Measurements from ENCODE around the gene CD300H. TPM values are rescaled to one million over a fixed set of nuclear protein-coding genes. Genes with fewer than 3 reads are reported as not detected.

CD300H gene
- total RNA-seq, 1 experiment from 2014 or later: not detected

- POLR2A ChIA-PET (ENCODE audit: low non-redundant PET): no interaction called here
- intact Hi-C loops (cut with micrococcal nuclease; ENCODE audit: unreplicated experiment): no loop called here
- Histone ChIP-seq H3K27ac (ENCODE audit: low read depth, low read length, poor library complexity, severe bottlenecking) (no peak overlapping the region), H3K36me3 (ENCODE audit: insufficient read depth, low read length, poor library complexity, severe bottlenecking) (no peaks in the 10 kb centered on the region), H3K4me3 (ENCODE audit: low read depth, low read length, poor library complexity, severe bottlenecking) (no peak overlapping the region), H3K4me1 (ENCODE audit: insufficient read depth, low read length, poor library complexity, severe bottlenecking) (no peaks in the 10 kb centered on the region), H3K27me3 (replicated peaks; ENCODE audit: insufficient read depth, low read depth, low read length, poor library complexity) (peaks cover 55% of the 10 kb centered on the region), H3K9me3 (ENCODE audit: low read depth, low read length, poor library complexity, severe bottlenecking) (no peaks in the 10 kb centered on the region)
- DNase-seq (ENCODE audit: low spot score): no peak
- CTCF ChIA-PET: no interaction called here
- TF ChIP-seq CTCF (conservative IDR thresholded peaks at IDR 0.05; ENCODE audit: low read depth, low read length) (no peak), EZH2 (IDR thresholded peaks at IDR 0.05; ENCODE audit: borderline replicate concordance, low read depth, low read length, poor library complexity, severe bottlenecking) (no peak)
- BruUV-seq (replicated peaks): no TSS peak
These were observed 41.9 kb downstream of the CD300H start for GRCh38 chr17:74525465-74525725.

DNA sequence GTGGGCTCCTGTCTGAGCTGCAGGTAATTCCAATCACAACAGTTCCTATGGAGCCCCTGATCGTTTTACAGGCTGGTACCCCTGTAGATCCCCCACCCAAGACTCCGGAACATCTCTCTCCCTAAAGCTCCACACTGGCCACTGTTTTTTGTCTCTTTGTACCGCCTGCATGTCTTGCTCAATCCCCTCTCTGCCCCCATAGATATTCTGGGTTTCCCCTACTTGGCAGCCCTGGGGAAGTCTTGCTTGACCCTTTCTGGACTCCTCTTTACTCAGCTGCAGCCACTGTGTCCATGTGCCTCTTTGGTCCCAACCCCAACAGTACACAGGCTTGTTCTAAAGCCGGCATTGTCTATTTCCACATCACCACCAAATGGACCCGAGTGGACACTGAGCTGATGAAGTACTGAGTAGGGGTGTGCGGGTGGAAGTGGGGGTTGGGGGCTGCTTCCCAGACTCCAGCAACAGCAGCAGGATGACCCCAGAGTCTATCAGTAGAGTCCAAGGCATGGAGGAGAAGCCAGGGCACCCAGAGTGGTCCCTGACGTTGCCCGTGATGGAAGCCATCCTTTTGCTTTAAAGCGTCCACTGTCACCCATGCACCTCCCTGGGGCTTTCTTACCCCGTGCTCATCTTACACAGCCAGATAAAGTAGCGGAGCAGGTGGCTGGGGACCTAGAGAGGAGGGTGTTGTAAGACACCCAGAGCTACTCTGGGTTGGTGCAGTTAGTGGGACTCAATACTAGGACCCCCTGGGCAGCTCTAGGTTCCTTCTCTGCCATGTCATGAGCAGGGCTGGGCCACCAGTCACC is 42.5 kb downstream of the CD300H start:
- H3K36me3 ChIP-seq (ENCODE audit: insufficient read depth, low read length, poor library complexity, severe bottlenecking): no peaks in the 10 kb centered on the region
- TF ChIP-seq CTCF (conservative IDR thresholded peaks at IDR 0.05; ENCODE audit: low read depth, low read length): no peak
- TF ChIP-seq EZH2 (IDR thresholded peaks at IDR 0.05; ENCODE audit: borderline replicate concordance, low read depth, low read length, poor library complexity, severe bottlenecking): no peak
- no peaks in the 10 kb centered on the region for H3K9me3 ChIP-seq (ENCODE audit: low read depth, low read length, poor library complexity, severe bottlenecking)
- peaks cover 55% of the 10 kb centered on the region for H3K27me3 ChIP-seq (replicated peaks; ENCODE audit: insufficient read depth, low read depth, low read length, poor library complexity)
- no peak for DNase-seq (ENCODE audit: low spot score)
- no TSS peak for BruUV-seq (replicated peaks)
- intact Hi-C loops (cut with micrococcal nuclease; ENCODE audit: unreplicated experiment): no loop called here
- H3K4me1 ChIP-seq (ENCODE audit: insufficient read depth, low read length, poor library complexity, severe bottlenecking): no peaks in the 10 kb centered on the region
- no peak overlapping the region for H3K27ac ChIP-seq (ENCODE audit: low read depth, low read length, poor library complexity, severe bottlenecking)
- H3K4me3 ChIP-seq (ENCODE audit: low read depth, low read length, poor library complexity, severe bottlenecking): no peak overlapping the region
- POLR2A ChIA-PET (ENCODE audit: low non-redundant PET): no interaction called here
- CTCF ChIA-PET: no interaction called here

DNA sequence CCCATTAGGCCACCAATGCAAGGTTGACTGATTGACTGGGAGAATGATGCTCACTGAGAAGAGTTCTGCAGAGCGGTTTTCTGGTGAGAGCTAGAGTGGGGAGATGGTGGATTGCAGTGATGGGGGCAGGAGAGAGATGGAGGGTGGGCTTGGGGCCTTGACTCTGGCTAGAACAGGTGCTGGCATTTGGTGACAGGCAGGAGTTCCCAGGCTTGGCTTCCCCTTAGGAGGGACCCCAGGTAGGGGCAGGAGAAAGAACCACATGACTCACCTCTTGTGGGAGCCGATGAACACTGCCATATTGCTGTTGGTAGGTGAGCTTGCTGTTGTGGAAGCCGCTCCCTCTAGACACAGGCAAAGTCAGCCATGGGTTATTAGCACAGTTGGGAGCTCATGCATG is 44.0 kb downstream of the CD300H start:
- Histone ChIP-seq H3K4me1 (ENCODE audit: insufficient read depth, low read length, poor library complexity, severe bottlenecking) (no peaks in the 10 kb centered on the region), H3K36me3 (ENCODE audit: insufficient read depth, low read length, poor library complexity, severe bottlenecking) (no peaks in the 10 kb centered on the region), H3K27me3 (replicated peaks; ENCODE audit: insufficient read depth, low read depth, low read length, poor library complexity) (peaks cover 45% of the 10 kb centered on the region), H3K4me3 (ENCODE audit: low read depth, low read length, poor library complexity, severe bottlenecking) (no peak overlapping the region), H3K27ac (ENCODE audit: low read depth, low read length, poor library complexity, severe bottlenecking) (no peak overlapping the region), H3K9me3 (ENCODE audit: low read depth, low read length, poor library complexity, severe bottlenecking) (no peaks in the 10 kb centered on the region)
- POLR2A ChIA-PET (ENCODE audit: low non-redundant PET): no interaction called here
- DNase-seq (ENCODE audit: low spot score): no peak
- intact Hi-C loops (cut with micrococcal nuclease; ENCODE audit: unreplicated experiment): no loop called here
- no TSS peak for BruUV-seq (replicated peaks)
- no peak for TF ChIP-seq CTCF (conservative IDR thresholded peaks at IDR 0.05; ENCODE audit: low read depth, low read length)
- no peak for TF ChIP-seq EZH2 (IDR thresholded peaks at IDR 0.05; ENCODE audit: borderline replicate concordance, low read depth, low read length, poor library complexity, severe bottlenecking)
- CTCF ChIA-PET: no interaction called here
